GM18498 (cell line): ENCODE data around the gene PEX16.
"Not testable (repeated sequence)": the region's sequence is repeated elsewhere in the genome, so short reads cannot be mapped to it uniquely, and the experiment has no call there.

Source experiments
- ATAC-seq: cut with Tn5 transposase; IDR thresholded peaks from one replicate; pipeline ENCODE4 v1.9.1; 2021; ENCODE audit warnings: mild to moderate bottlenecking, moderate library complexity; ENCODE audit not compliant: unreplicated experiment

Gene PEX16

GRCh38 chr11:45918962-45919675 is 1.4 kb upstream of the PEX16 start:
- ATAC-seq: no peak

- ATAC-seq: peak; percentile 39
These were observed 759 bp upstream of the PEX16 start for GRCh38 chr11:45918331-45918941.

- ATAC-seq: peak; percentile 3
These were observed 423 bp downstream of the PEX16 start for GRCh38 chr11:45917286-45917622.

GRCh38 chr11:45915446-45915845 is 2.2 kb downstream of the PEX16 start:
- no peak for ATAC-seq

- no peak for ATAC-seq
These were observed 3.6 kb downstream of the PEX16 start for GRCh38 chr11:45913942-45914635.

- no peak for ATAC-seq
These were observed 4.2 kb downstream of the PEX16 start for GRCh38 chr11:45913514-45913913.

GRCh38 chr11:45910623-45911022 is 7.1 kb downstream of the PEX16 start:
- no peak for ATAC-seq

- no peak for ATAC-seq
These were observed 7.8 kb downstream of the PEX16 start for GRCh38 chr11:45909594-45910475.

GRCh38 chr11:45907911-45908370 is 9.7 kb downstream of the PEX16 start:
- ATAC-seq: no peak

- no peak for ATAC-seq
These were observed 10.6 kb downstream of the PEX16 start, which contains the start of gene FREY1 for GRCh38 chr11:45906965-45907611. Gene FREY1 (minus strand): TSS chr11:45907271. CDS start chr11:45907245, 26 bp downstream.

- ATAC-seq: no peak
These were observed 11.5 kb downstream of the PEX16 start for GRCh38 chr11:45906096-45906682.

GRCh38 chr11:45905576-45905975 is 12.1 kb downstream of the PEX16 start:
- ATAC-seq: not testable (repeated sequence)

GRCh38 chr11:45905095-45905494 is 12.6 kb downstream of the PEX16 start:
- no peak for ATAC-seq

- ATAC-seq: no peak
These were observed 13.3 kb downstream of the PEX16 start for GRCh38 chr11:45904309-45904915.

- no peak for ATAC-seq
These were observed 15.0 kb downstream of the PEX16 start for GRCh38 chr11:45902452-45903380.

GRCh38 chr11:45901626-45902025 is 16.1 kb downstream of the PEX16 start:
- no peak for ATAC-seq

- ATAC-seq: no peak
These were observed 16.6 kb downstream of the PEX16 start for GRCh38 chr11:45900916-45901617.
